CD14-positive monocyte (primary cell): Measurements from ENCODE around the gene ZNF491. TPM values are rescaled to one million over a fixed set of nuclear protein-coding genes. Genes with fewer than 3 reads are reported as not detected.

ENCODE experiments used
- DNase-seq, 3 donors: peaks; one replicate each; pipeline ENCODE4 v3.0.0-alpha.2; 2011 to 2022
- H2AFZ ChIP-seq: 2 replicates; pipeline ENCODE4 v1.6.0; 2012; ENCODE audit warnings: mild to moderate bottlenecking, low read depth, low read length, inconsistent platforms; ENCODE audit not compliant: insufficient read depth, poor library complexity, severe bottlenecking
- H3K27ac ChIP-seq, 2 donors: 1 replicate in 1 of 2; 2 replicates in 1 of 2; pipeline ENCODE4 v1.5.1; 2012 to 2013; ENCODE audit warnings: low read length in 2 of 2, control low read depth in 1 of 2, inconsistent platforms in 1 of 2, low read depth in 1 of 2, mild to moderate bottlenecking in 1 of 2
- H3K27me3 ChIP-seq, 2 donors: one replicate each; pipeline versions ENCODE4 v1.6.0 to v1.6.1; 2011 to 2013; ENCODE audit warnings: low read length in 2 of 2; ENCODE audit not compliant: control insufficient read depth in 2 of 2, insufficient read depth in 2 of 2
- H3K36me3 ChIP-seq, 2 donors: replicated peaks in 1 of 2; 1 replicate in 1 of 2; 2 replicates in 1 of 2; pipeline versions ENCODE4 v1.5.1 to v1.6.1; 2012 to 2013; ENCODE audit warnings: low read length in 2 of 2, control low read depth in 1 of 2, inconsistent platforms in 1 of 2, mild to moderate bottlenecking in 1 of 2; ENCODE audit not compliant: insufficient read depth in 2 of 2, control insufficient read depth in 1 of 2
- H3K4me1 ChIP-seq, 2 donors: 1 replicate in 1 of 2; 2 replicates in 1 of 2; pipeline versions ENCODE4 v1.5.1 to v1.6.1; 2012 to 2013; ENCODE audit warnings: low read length in 2 of 2, control low read depth in 1 of 2, inconsistent platforms in 1 of 2, mild to moderate bottlenecking in 1 of 2, moderate library complexity in 1 of 2; ENCODE audit not compliant: insufficient read depth in 2 of 2, control insufficient read depth in 1 of 2
- H3K4me2 ChIP-seq: replicated peaks from 2 replicates; pipeline ENCODE3; 2012; ENCODE audit warnings: low read length, moderate library complexity, mild to moderate bottlenecking; ENCODE audit not compliant: poor library complexity, severe bottlenecking; ENCODE audit errors: extremely low read depth
- H3K4me3 ChIP-seq, 3 experiments: fragments of 200-600 bp in 1 of 3; sonication (generic) in 1 of 3; replicated peaks in 1 of 3; 1 replicate in 2 of 3; 2 replicates in 1 of 3; pipeline ENCODE4 v1.5.1; 2011 to 2013; ENCODE audit warnings: low read length in 3 of 3, mild to moderate bottlenecking in 3 of 3, control low read depth in 2 of 3, low read depth in 2 of 3, inconsistent platforms in 1 of 3, moderate library complexity in 1 of 3
- H3K79me2 ChIP-seq: 2 replicates; pipeline ENCODE4 v1.6.0; 2012; ENCODE audit warnings: mild to moderate bottlenecking, control low read depth, inconsistent platforms, low read length, moderate library complexity; ENCODE audit not compliant: insufficient read depth
- H3K9ac ChIP-seq: 2 replicates; pipeline ENCODE4 v1.6.0; 2017; ENCODE audit warnings: low read length, mild to moderate bottlenecking; ENCODE audit not compliant: insufficient read depth, poor library complexity, severe bottlenecking
- H3K9me3 ChIP-seq, 2 donors: replicated peaks in 1 of 2; 1 replicate in 1 of 2; 2 replicates in 1 of 2; pipeline versions ENCODE4 v1.5.1 to v1.6.1; 2012 to 2013; ENCODE audit warnings: low read length in 2 of 2, control low read depth in 1 of 2; ENCODE audit not compliant: control insufficient read depth in 1 of 2, insufficient read depth in 1 of 2
- H4K20me1 ChIP-seq: 2 replicates; pipeline ENCODE4 v1.6.0; 2012; ENCODE audit warnings: mild to moderate bottlenecking, low read length, control low read depth, moderate library complexity; ENCODE audit not compliant: insufficient read depth
- H3K27ac Mint-ChIP-seq, 7 donors: one replicate each; pipeline ENCODE4 v1.8.0; 2020; ENCODE audit warnings: mild to moderate bottlenecking in 7 of 7, mixed read lengths in 7 of 7, moderate library complexity in 6 of 7, inconsistent platforms in 2 of 7
- H3K27me3 Mint-ChIP-seq, 3 donors: one replicate each; pipeline ENCODE4 v1.8.0; 2021 to 2022; ENCODE audit warnings: low read depth in 3 of 3, mild to moderate bottlenecking in 3 of 3, mixed read lengths in 3 of 3, moderate library complexity in 3 of 3, inconsistent platforms in 1 of 3
- H3K36me3 Mint-ChIP-seq, 2 donors: one replicate each; pipeline ENCODE4 v1.8.0; 2020; ENCODE audit warnings: mixed read lengths in 2 of 2, inconsistent platforms in 1 of 2, mild to moderate bottlenecking in 1 of 2
- H3K4me1 Mint-ChIP-seq: one replicate; pipeline ENCODE4 v1.8.0; 2020; ENCODE audit warnings: mild to moderate bottlenecking, mixed read lengths
- H3K4me3 Mint-ChIP-seq, 2 donors: one replicate each; pipeline ENCODE4 v1.8.0; 2020; ENCODE audit warnings: mild to moderate bottlenecking in 2 of 2, mixed read lengths in 2 of 2, moderate library complexity in 1 of 2
- H3K9me3 Mint-ChIP-seq, 7 donors: one replicate each; pipeline ENCODE4 v1.8.0; 2020 to 2022; ENCODE audit warnings: mixed read lengths in 7 of 7, mild to moderate bottlenecking in 6 of 7, moderate library complexity in 6 of 7, inconsistent platforms in 2 of 7
- WGBS: methylation state at CpG from one replicate; pipeline ENCODE4 v1.1.5; 2013; ENCODE audit warnings: missing lambda C conversion rate; ENCODE audit not compliant: insufficient coverage; 5-methylcytosine and 5-hydroxymethylcytosine counted together
- intact Hi-C, 2 donors: fragments of 100-400 bp; cut with micrococcal nuclease; formaldehyde crosslinking; loops; one replicate each; pipeline versions ENCODE4 v1.15.0 to v1.15.1; 2023
- polyA plus RNA-seq, 3 donors: library from polyadenylated mRNA; depleted of rRNA in 1 of 3; unstranded in 2 of 3; stranded (reverse) in 1 of 3; fragments of 300-500 nt in 2 of 3; fragments of >200 nt in 1 of 3; fragmentation: Illumina TruSeq in 2 of 3; gene quantifications; 1 replicate in 2 of 3; 2 replicates in 1 of 3; pipeline ENCODE4 v1.2.3, GENCODE V29; 2012 to 2021
- TF ChIP-seq, protein P1 (sequence below): fragments of 200-600 bp; IDR thresholded peaks from one replicate; pipeline ENCODE4 v1.8.0; 2022; ENCODE audit warnings: antibody characterized with exemption, mild to moderate bottlenecking

The ZNF491 gene
- polyA plus RNA-seq, 3 donors: 0.27 to 0.92 TPM; not detected in 1

DNA sequence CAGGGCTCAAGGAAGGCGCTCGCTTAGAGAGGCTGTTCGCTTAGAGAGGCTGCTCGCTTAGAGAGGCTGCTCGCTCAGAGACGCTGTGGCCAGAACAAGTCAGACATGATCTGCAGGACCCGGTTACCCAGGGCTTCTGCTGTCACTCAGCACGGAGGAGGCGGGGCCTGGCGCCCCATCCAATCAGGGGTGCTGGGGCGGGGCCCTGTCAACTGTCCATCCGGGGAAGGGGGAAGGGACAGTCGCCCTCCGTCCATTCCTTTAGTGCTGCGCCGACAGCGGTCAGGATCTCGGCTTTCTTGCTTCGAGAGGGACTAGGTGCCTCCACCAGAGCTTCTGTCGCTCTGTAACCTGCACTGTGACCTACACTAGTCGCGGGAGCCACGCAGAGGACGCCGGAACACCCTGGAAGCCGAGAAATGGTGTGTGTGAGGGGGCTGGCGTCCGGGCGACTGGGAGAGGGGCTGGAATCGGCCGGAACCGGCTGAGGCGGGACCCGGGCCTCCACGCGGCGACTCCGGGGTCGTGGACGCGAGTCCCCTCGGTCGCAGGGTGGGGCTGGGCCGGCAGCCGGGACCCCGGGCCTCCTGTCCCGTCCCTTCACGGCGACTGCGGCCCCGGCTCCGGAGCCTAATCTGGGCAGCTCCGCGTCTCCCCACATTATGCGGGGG lies 15.8 kb downstream of the ZNF491 start, which contains the start of gene ZNF440:
ZNF440 (plus strand) TSS at position 245 of the 671 bp plus-strand sequence; CDS start at position 420, 175 bp downstream.
- TF ChIP-seq, protein P1, sequence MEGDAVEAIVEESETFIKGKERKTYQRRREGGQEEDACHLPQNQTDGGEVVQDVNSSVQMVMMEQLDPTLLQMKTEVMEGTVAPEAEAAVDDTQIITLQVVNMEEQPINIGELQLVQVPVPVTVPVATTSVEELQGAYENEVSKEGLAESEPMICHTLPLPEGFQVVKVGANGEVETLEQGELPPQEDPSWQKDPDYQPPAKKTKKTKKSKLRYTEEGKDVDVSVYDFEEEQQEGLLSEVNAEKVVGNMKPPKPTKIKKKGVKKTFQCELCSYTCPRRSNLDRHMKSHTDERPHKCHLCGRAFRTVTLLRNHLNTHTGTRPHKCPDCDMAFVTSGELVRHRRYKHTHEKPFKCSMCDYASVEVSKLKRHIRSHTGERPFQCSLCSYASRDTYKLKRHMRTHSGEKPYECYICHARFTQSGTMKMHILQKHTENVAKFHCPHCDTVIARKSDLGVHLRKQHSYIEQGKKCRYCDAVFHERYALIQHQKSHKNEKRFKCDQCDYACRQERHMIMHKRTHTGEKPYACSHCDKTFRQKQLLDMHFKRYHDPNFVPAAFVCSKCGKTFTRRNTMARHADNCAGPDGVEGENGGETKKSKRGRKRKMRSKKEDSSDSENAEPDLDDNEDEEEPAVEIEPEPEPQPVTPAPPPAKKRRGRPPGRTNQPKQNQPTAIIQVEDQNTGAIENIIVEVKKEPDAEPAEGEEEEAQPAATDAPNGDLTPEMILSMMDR: no peak
- peak within 1 kb of the TSS; percentile 82 for H3K4me2 ChIP-seq
- WGBS: under 1% methylated on average over 49 of the region's 55 CpGs
- no peaks in the 10 kb centered on the region for H4K20me1 ChIP-seq
- intact Hi-C loops: loop anchor here (1.0 to 10.0 kb wide), 4 partner anchors 15 to 328 kb away; partner anchors contain the start of gene ZNF20 (in 1 of the 2)
- DNase-seq: peak; percentile 80 to 89 (median 80)
- Mint-ChIP-seq H3K27me3 (peaks cover 0 to 2% (median 0%) of the 10 kb centered on the region in 3 donors), H3K9me3 (peaks cover 18 to 49% (median 42%) of the 10 kb centered on the region in 7 donors), H3K4me1 (peaks cover 20% of the 10 kb centered on the region), H3K4me3 (peak within 1 kb of the TSS; percentile 93 to 95), H3K27ac (peak within 1 kb of the TSS; percentile 81 to 96 (median 89)), H3K36me3 (peaks cover 12 to 30% of the 10 kb centered on the region in 2 donors)
- H3K9ac ChIP-seq: peak within 1 kb of the TSS; percentile 79
- peaks cover 8% of the 10 kb centered on the region for H3K79me2 ChIP-seq
- peak within 1 kb of the TSS; percentile 71 to 92 (median 84) for H3K4me3 ChIP-seq
- H3K27me3 ChIP-seq: no peaks in the 10 kb centered on the region
- H3K27ac ChIP-seq: peak within 1 kb of the TSS; percentile 72 to 80
- H3K4me1 ChIP-seq: peaks cover 9 to 15% of the 10 kb centered on the region in 2 donors
- H2AFZ ChIP-seq: peak within 1 kb of the TSS; percentile 90
- H3K36me3 ChIP-seq: peaks cover 0 to 5% of the 10 kb centered on the region in 2 donors
- H3K9me3 ChIP-seq: peaks cover 24 to 40% of the 10 kb centered on the region in 2 donors

DNA sequence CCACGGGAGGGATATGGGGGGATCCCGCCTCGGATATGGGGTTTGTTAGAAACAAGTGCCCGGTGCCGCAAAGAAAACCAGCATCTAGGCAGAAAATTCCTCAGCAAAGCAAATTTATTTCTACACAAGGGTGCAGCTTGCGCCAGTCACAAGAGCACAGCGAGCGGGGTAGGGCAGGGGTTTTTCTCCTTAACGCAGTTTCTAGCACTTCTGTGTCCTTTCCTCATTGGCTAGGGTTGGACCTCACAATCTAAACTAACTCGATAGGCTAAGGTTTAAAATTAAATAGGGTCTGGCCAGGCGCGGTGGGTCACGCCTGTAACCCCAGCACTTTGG lies 16.3 kb downstream of the ZNF491 start:
- no peaks in the 10 kb centered on the region for H3K27me3 ChIP-seq
- H3K36me3 Mint-ChIP-seq: peaks cover 12 to 34% of the 10 kb centered on the region in 2 donors
- peaks cover 20% of the 10 kb centered on the region for H3K4me1 Mint-ChIP-seq
- H3K79me2 ChIP-seq: peaks cover 9% of the 10 kb centered on the region
- intact Hi-C loops: loop anchor here (1.0 to 10.0 kb wide), 4 partner anchors 15 to 328 kb away; partner anchors contain the start of gene ZNF20 (in 1 of the 2)
- H3K27ac Mint-ChIP-seq: peak overlapping the region in 5 of 7 donors; percentile 6 to 82 (median 71)
- peak overlapping the region; percentile 71 to 92 (median 84) for H3K4me3 ChIP-seq
- H3K9me3 ChIP-seq: peaks cover 27 to 43% of the 10 kb centered on the region in 2 donors
- peak overlapping the region; percentile 93 to 95 for H3K4me3 Mint-ChIP-seq
- H3K27ac ChIP-seq: peak overlapping the region in 1 of 2 donors; percentile 80
- peak overlapping the region; percentile 90 for H2AFZ ChIP-seq
- H3K9ac ChIP-seq: peak overlapping the region; percentile 79
- H4K20me1 ChIP-seq: no peaks in the 10 kb centered on the region
- no CpG with 5 or more reads among the region's 13 CpGs for WGBS
- H3K9me3 Mint-ChIP-seq: peaks cover 18 to 51% (median 39%) of the 10 kb centered on the region in 7 donors
- H3K4me1 ChIP-seq: peaks cover 9 to 15% of the 10 kb centered on the region in 2 donors
- TF ChIP-seq, protein P1: no peak
- H3K4me2 ChIP-seq: peak overlapping the region; percentile 82
- peak in 1 of 3 donors; percentile 3 for DNase-seq
- H3K36me3 ChIP-seq: peaks cover 0 to 10% of the 10 kb centered on the region in 2 donors
- H3K27me3 Mint-ChIP-seq: peaks cover 0 to 2% (median 0%) of the 10 kb centered on the region in 3 donors
